Skeletal muscle tissue (tissue), 4 donors: ENCODE measurements around the gene SDHB. TPM values are rescaled to one million over a fixed set of nuclear protein-coding genes. Genes with fewer than 3 reads are reported as not detected.
A peak's percentile ranks its signal among the peaks of the same experiment; 100 is the strongest.

ENCODE experiments used
- H3K27ac ChIP-seq: one replicate; pipeline ENCODE4 v1.7.0; 2013; ENCODE audit warnings: mild to moderate bottlenecking, low read depth, low read length, inconsistent platforms
- H3K27me3 ChIP-seq, 3 donors: one replicate each; pipeline ENCODE4 v1.7.0; 2013; ENCODE audit warnings: low read length in 3 of 3; ENCODE audit not compliant: control insufficient read depth in 3 of 3, insufficient read depth in 3 of 3
- H3K36me3 ChIP-seq, 3 donors: one replicate each; pipeline ENCODE4 v1.7.0; 2013; ENCODE audit warnings: low read length in 3 of 3; ENCODE audit not compliant: control insufficient read depth in 3 of 3, insufficient read depth in 3 of 3
- H3K4me1 ChIP-seq, 3 donors: one replicate each; pipeline ENCODE4 v1.7.0; 2013; ENCODE audit warnings: low read length in 3 of 3, mild to moderate bottlenecking in 3 of 3; ENCODE audit not compliant: control insufficient read depth in 3 of 3, insufficient read depth in 3 of 3
- H3K4me3 ChIP-seq, 3 donors: one replicate each; pipeline ENCODE4 v1.7.0; 2013; ENCODE audit warnings: low read length in 3 of 3
- H3K9ac ChIP-seq, 3 donors: one replicate each; pipeline ENCODE4 v1.7.0; 2013; ENCODE audit warnings: low read length in 3 of 3, mild to moderate bottlenecking in 3 of 3, moderate library complexity in 2 of 3, low read depth in 1 of 3
- H3K9me3 ChIP-seq, 3 donors: one replicate each; pipeline ENCODE4 v1.7.0; 2013; ENCODE audit warnings: low read length in 3 of 3; ENCODE audit not compliant: control insufficient read depth in 3 of 3
- total RNA-seq: library from RNA; depleted of rRNA; stranded (reverse); fragments of >200 nt; gene quantifications from one replicate; pipeline ENCODE4 v1.2.3, GENCODE V29; 2014
- donor health status: Osteomylitis.

SDHB gene
- total RNA-seq = 163 TPM

- Histone ChIP-seq H3K4me3 (peak within 1 kb of the TSS; percentile 93 to 99 (median 99)), H3K36me3 (peaks cover 4 to 11% (median 8%) of the 10 kb centered on the region in 3 donors), H3K4me1 (peaks cover 21 to 41% (median 29%) of the 10 kb centered on the region in 3 donors), H3K27me3 (peaks cover 0 to 3% (median 0%) of the 10 kb centered on the region in 3 donors), H3K9ac (peak within 1 kb of the TSS; percentile 93 to 99 (median 95)), H3K9me3 (no peaks in the 10 kb centered on the region), H3K27ac (peak within 1 kb of the TSS; percentile 96)
Observed at GRCh38 chr1:17053685-17054410, at the start of gene SDHB. Gene SDHB (minus strand): TSS chr1:17054032. CDS start chr1:17054019, 13 bp downstream.

- H3K4me1 ChIP-seq = peaks cover 52 to 61% (median 61%) of the 10 kb centered on the region in 3 donors
- peak overlapping the region; percentile 96 for H3K27ac ChIP-seq
- H3K36me3 ChIP-seq = peaks cover 12 to 31% (median 27%) of the 10 kb centered on the region in 3 donors
- H3K9me3 ChIP-seq = no peaks in the 10 kb centered on the region
- peaks cover 0 to 2% (median 0%) of the 10 kb centered on the region in 3 donors for H3K27me3 ChIP-seq
- no peak overlapping the region for H3K4me3 ChIP-seq
- H3K9ac ChIP-seq = peak overlapping the region in 1 of 3 donors; percentile 60
Observed at GRCh38 chr1:17102232-17102631, 48.4 kb upstream of the SDHB start.

- peak overlapping the region in 1 of 3 donors; percentile 60 for H3K9ac ChIP-seq
- H3K4me1 ChIP-seq = peaks cover 55 to 71% (median 67%) of the 10 kb centered on the region in 3 donors
- H3K9me3 ChIP-seq = no peaks in the 10 kb centered on the region
- peak overlapping the region; percentile 96 for H3K27ac ChIP-seq
- H3K4me3 ChIP-seq = peak overlapping the region in 1 of 3 donors; percentile 17
- H3K36me3 ChIP-seq = peaks cover 18 to 40% (median 36%) of the 10 kb centered on the region in 3 donors
- no peaks in the 10 kb centered on the region for H3K27me3 ChIP-seq
Observed at GRCh38 chr1:17101261-17101660, 47.4 kb upstream of the SDHB start.

GRCh38 chr1:17099616-17100340, 45.9 kb upstream of the SDHB start:
- Histone ChIP-seq H3K36me3 (peaks cover 25 to 47% (median 43%) of the 10 kb centered on the region in 3 donors), H3K4me3 (no peak overlapping the region), H3K27ac (peak overlapping the region; percentile 96), H3K9me3 (no peaks in the 10 kb centered on the region), H3K9ac (peak overlapping the region; percentile 57 to 76 (median 75)), H3K4me1 (peaks cover 68 to 85% (median 81%) of the 10 kb centered on the region in 3 donors), H3K27me3 (peaks cover 0 to 3% (median 0%) of the 10 kb centered on the region in 3 donors)

- peak overlapping the region in 1 of 3 donors; percentile 35 for H3K4me3 ChIP-seq
- H3K4me1 ChIP-seq = peaks cover 78 to 93% (median 91%) of the 10 kb centered on the region in 3 donors
- H3K27ac ChIP-seq = peak overlapping the region; percentile 96
Observed at GRCh38 chr1:17098446-17099317, 44.9 kb upstream of the SDHB start.

GRCh38 chr1:17097787-17098186, 44.0 kb upstream of the SDHB start:
- H3K36me3 ChIP-seq = peaks cover 29 to 52% (median 46%) of the 10 kb centered on the region in 3 donors
- peaks cover 0 to 3% (median 0%) of the 10 kb centered on the region in 3 donors for H3K27me3 ChIP-seq
- peaks cover 79 to 89% (median 88%) of the 10 kb centered on the region in 3 donors for H3K4me1 ChIP-seq
- H3K9ac ChIP-seq = peak overlapping the region; percentile 52 to 79 (median 76)
- H3K4me3 ChIP-seq = peak overlapping the region in 1 of 3 donors; percentile 13
- no peaks in the 10 kb centered on the region for H3K9me3 ChIP-seq
- H3K27ac ChIP-seq = peak overlapping the region; percentile 96

More at GRCh38 chr1:17098446-17099317, 44.9 kb upstream of the SDHB start:
- Histone ChIP-seq H3K9ac (peak overlapping the region; percentile 75 to 79 (median 76)), H3K36me3 (peaks cover 27 to 54% (median 46%) of the 10 kb centered on the region in 3 donors), H3K27me3 (peaks cover 0 to 3% (median 0%) of the 10 kb centered on the region in 3 donors), H3K9me3 (no peaks in the 10 kb centered on the region)

GRCh38 chr1:17097147-17097546, 43.3 kb upstream of the SDHB start:
- Histone ChIP-seq H3K36me3 (peaks cover 29 to 51% (median 45%) of the 10 kb centered on the region in 3 donors), H3K27me3 (peaks cover 0 to 3% (median 0%) of the 10 kb centered on the region in 3 donors), H3K4me3 (peak overlapping the region in 2 of 3 donors; percentile 22 to 30), H3K9me3 (no peaks in the 10 kb centered on the region), H3K9ac (peak overlapping the region; percentile 52 to 79 (median 76)), H3K27ac (peak overlapping the region; percentile 96), H3K4me1 (peaks cover 80 to 86% (median 85%) of the 10 kb centered on the region in 3 donors)

- Histone ChIP-seq H3K27me3 (peaks cover 0 to 3% (median 0%) of the 10 kb centered on the region in 3 donors), H3K9ac (peak overlapping the region; percentile 35 to 52 (median 41)), H3K27ac (peak overlapping the region; percentile 96), H3K9me3 (no peaks in the 10 kb centered on the region), H3K4me3 (no peak overlapping the region), H3K36me3 (peaks cover 33 to 54% (median 51%) of the 10 kb centered on the region in 3 donors), H3K4me1 (peaks cover 84 to 86% (median 85%) of the 10 kb centered on the region in 3 donors)
Observed at GRCh38 chr1:17096584-17096983, 42.8 kb upstream of the SDHB start.

GRCh38 chr1:17095141-17095540, 41.3 kb upstream of the SDHB start:
- H3K4me1 ChIP-seq = peaks cover 86 to 87% (median 86%) of the 10 kb centered on the region in 3 donors
- H3K27me3 ChIP-seq = peaks cover 0 to 3% (median 0%) of the 10 kb centered on the region in 3 donors
- no peak overlapping the region for H3K4me3 ChIP-seq
- peak overlapping the region; percentile 96 for H3K27ac ChIP-seq
- peaks cover 36 to 68% (median 62%) of the 10 kb centered on the region in 3 donors for H3K36me3 ChIP-seq
- peak overlapping the region in 1 of 3 donors; percentile 25 for H3K9ac ChIP-seq
- no peaks in the 10 kb centered on the region for H3K9me3 ChIP-seq
